Right lobe of liver (tissue), 4 donors: ENCODE measurements around the gene ZFAND3.

ENCODE experiments used
- CTCF ChIP-seq, 4 donors: fragments of 200-600 bp in 3 of 4; fragments of 450-650 bp in 1 of 4; IDR thresholded peaks; one replicate each; pipeline versions ENCODE4 v1.5.1 to v1.8.0; 2016 to 2022; ENCODE audit warnings: antibody characterized with exemption in 4 of 4, mild to moderate bottlenecking in 2 of 4
- POLR2A ChIP-seq: fragments of 450-650 bp; IDR thresholded peaks from one replicate; pipeline ENCODE4 v1.6.1; 2017; ENCODE audit warnings: antibody characterized with exemption, mild to moderate bottlenecking
- donor health status: DM: no; HTN: no; CAD: no.
- donor health status: DM: no; HTN: no; CAD: no.
- donor health status: DM: no; HTN: yes; CAD: no.

- TF ChIP-seq CTCF (IDR thresholded peaks at IDR 0.05): no peak
- TF ChIP-seq POLR2A: no peak
These were observed 16.4 kb downstream of the ZFAND3 start for GRCh38 chr6:37835923-37836322.
